GM18868 (cell line): ENCODE measurements around the gene TEK.
"Not testable (repeated sequence)": the region's sequence is repeated elsewhere in the genome, so short reads cannot be mapped to it uniquely, and the experiment has no call there.

Experiments
- ATAC-seq: cut with Tn5 transposase; IDR thresholded peaks from one replicate; pipeline ENCODE4 v1.9.1; 2021; ENCODE audit warnings: mild to moderate bottlenecking, moderate library complexity; ENCODE audit not compliant: unreplicated experiment

The TEK gene

GRCh38 chr9:27212191-27212590 is 103.2 kb downstream of the TEK start:
- ATAC-seq = no peak

- no peak for ATAC-seq
Measured at GRCh38 chr9:27212621-27213020, 103.6 kb downstream of the TEK start.

- ATAC-seq = no peak
Measured at GRCh38 chr9:27227192-27227591, 118.2 kb downstream of the TEK start.

GRCh38 chr9:27239648-27240047 is 130.6 kb downstream of the TEK start:
- not testable (repeated sequence) for ATAC-seq

- peak; percentile 96 for ATAC-seq
Measured at GRCh38 chr9:27247756-27248155, 138.7 kb downstream of the TEK start.

- ATAC-seq = no peak
Measured at GRCh38 chr9:27248702-27249101, 139.7 kb downstream of the TEK start.

- no peak for ATAC-seq
Measured at GRCh38 chr9:27258662-27259061, 149.6 kb downstream of the TEK start.

GRCh38 chr9:27260789-27261516 is 151.9 kb downstream of the TEK start:
- no peak for ATAC-seq

GRCh38 chr9:27261517-27262211 is 152.6 kb downstream of the TEK start:
- ATAC-seq = no peak

- peak; percentile 44 for ATAC-seq
Measured at GRCh38 chr9:27272103-27272502, 163.1 kb downstream of the TEK start.

GRCh38 chr9:27273186-27273585 is 164.2 kb downstream of the TEK start:
- ATAC-seq = no peak

- peak; percentile 57 for ATAC-seq
Measured at GRCh38 chr9:27276193-27277030, 167.4 kb downstream of the TEK start.

- no peak for ATAC-seq
Measured at GRCh38 chr9:27278374-27278773, 169.3 kb downstream of the TEK start.

GRCh38 chr9:27279611-27280010 is 170.6 kb downstream of the TEK start:
- ATAC-seq = no peak
